ENCODE results near the gene YTHDF1.
"Not testable (repeated sequence)": the region's sequence is repeated elsewhere in the genome, so short reads cannot be mapped to it uniquely, and the experiment has no call there.

Gene YTHDF1

GRCh38 chr20:63223121-63223825 is 7.3 kb upstream of the YTHDF1 start:
- H2AFZ ChIP-seq (ENCODE audit: low read length) = no peak overlapping the region

GRCh38 chr20:63222541-63222940 is 6.6 kb upstream of the YTHDF1 start:
- Histone ChIP-seq H4K20me1 (ENCODE audit: insufficient read depth, low read length) (no peaks in the 10 kb centered on the region), H3K9me3 (ENCODE audit: low read length) (no peaks in the 10 kb centered on the region), H3K36me3 (ENCODE audit: insufficient read depth, low read length) (no peaks in the 10 kb centered on the region), H3K4me3 (ENCODE audit: low read depth, low read length, poor library complexity, severe bottlenecking) (no peak overlapping the region), H2AFZ (ENCODE audit: low read length) (no peak overlapping the region), H3K9me2 (ENCODE audit: low read depth, low read length) (no peaks in the 10 kb centered on the region), H3K27me3 (ENCODE audit: insufficient read depth, low read length) (no peaks in the 10 kb centered on the region), H3K27ac (ENCODE audit: low read depth, low read length, poor library complexity, severe bottlenecking) (no peak overlapping the region), H3K9ac (ENCODE audit: low read length) (no peak overlapping the region), H3K4me2 (ENCODE audit: low read length) (no peak overlapping the region), H3F3A (ENCODE audit: insufficient read depth, low read length) (no peaks in the 10 kb centered on the region), H3K79me2 (ENCODE audit: insufficient read depth, low read length) (no peaks in the 10 kb centered on the region), H3K4me1 (ENCODE audit: insufficient read depth, low read length, severe bottlenecking) (no peaks in the 10 kb centered on the region)
- TF ChIP-seq CTCF (IDR thresholded peaks at IDR 0.05; ENCODE audit: low read length) = no peak
- no peak for TF ChIP-seq EZH2 (IDR thresholded peaks at IDR 0.05; ENCODE audit: borderline replicate concordance, low read length)

More at GRCh38 chr20:63223121-63223825, 7.3 kb upstream of the YTHDF1 start:
- Histone ChIP-seq H3K9me2 (ENCODE audit: low read depth, low read length) (no peaks in the 10 kb centered on the region), H3K4me3 (ENCODE audit: low read depth, low read length, poor library complexity, severe bottlenecking) (no peak overlapping the region), H3F3A (ENCODE audit: insufficient read depth, low read length) (no peaks in the 10 kb centered on the region), H3K36me3 (ENCODE audit: insufficient read depth, low read length) (no peaks in the 10 kb centered on the region), H3K9ac (ENCODE audit: low read length) (no peak overlapping the region), H4K20me1 (ENCODE audit: insufficient read depth, low read length) (no peaks in the 10 kb centered on the region), H3K4me2 (ENCODE audit: low read length) (no peak overlapping the region), H3K27ac (ENCODE audit: low read depth, low read length, poor library complexity, severe bottlenecking) (no peak overlapping the region), H3K27me3 (ENCODE audit: insufficient read depth, low read length) (no peaks in the 10 kb centered on the region; the same call in 1 of the 2 replicates), H3K9me3 (ENCODE audit: low read length) (no peaks in the 10 kb centered on the region), H3K4me1 (ENCODE audit: insufficient read depth, low read length, severe bottlenecking) (no peaks in the 10 kb centered on the region), H3K79me2 (ENCODE audit: insufficient read depth, low read length) (no peaks in the 10 kb centered on the region)
- TF ChIP-seq CTCF (IDR thresholded peaks at IDR 0.05; ENCODE audit: low read length) (peak; percentile 80), EZH2 (IDR thresholded peaks at IDR 0.05; ENCODE audit: borderline replicate concordance, low read length) (no peak)

- H3F3A ChIP-seq (ENCODE audit: insufficient read depth, low read length); H3K4me3 ChIP-seq (ENCODE audit: low read depth, low read length, poor library complexity, severe bottlenecking); H2AFZ ChIP-seq (ENCODE audit: low read length); H3K9me3 ChIP-seq (ENCODE audit: low read length); H4K20me1 ChIP-seq (ENCODE audit: insufficient read depth, low read length); H3K27me3 ChIP-seq (ENCODE audit: insufficient read depth, low read length); H3K9ac ChIP-seq (ENCODE audit: low read length); H3K9me2 ChIP-seq (ENCODE audit: low read depth, low read length); H3K4me2 ChIP-seq (ENCODE audit: low read length); H3K4me1 ChIP-seq (ENCODE audit: insufficient read depth, low read length, severe bottlenecking); H3K27ac ChIP-seq (ENCODE audit: low read depth, low read length, poor library complexity, severe bottlenecking); H3K36me3 ChIP-seq (ENCODE audit: insufficient read depth, low read length); H3K79me2 ChIP-seq (ENCODE audit: insufficient read depth, low read length): not testable (repeated sequence)
Observed at GRCh38 chr20:63221400-63222053, 5.6 kb upstream of the YTHDF1 start.
